Ovary (tissue), 1 donor: ENCODE results near the gene CRIM1.

Experiments used
- EP300 ChIP-seq: sonication (generic); formaldehyde crosslinking; IDR thresholded peaks from one replicate; pipeline ENCODE4 v1.6.1; 2017; ENCODE audit warnings: antibody characterized with exemption
- POLR2A ChIP-seq: fragments of 450-650 bp; IDR thresholded peaks from one replicate; pipeline ENCODE4 v1.6.1; 2017; ENCODE audit warnings: antibody characterized with exemption, mild to moderate bottlenecking, moderate library complexity

- TF ChIP-seq POLR2A (no peak), EP300 (no peak)
Observed at GRCh38 chr2:36455011-36455410, 99.4 kb downstream of the CRIM1 start.
